ENCODE results near the gene LENG9. TPM values are rescaled to one million over a fixed set of nuclear protein-coding genes. Genes with fewer than 3 reads are reported as not detected.

LENG9 gene
- total and polyA plus RNA-seq, 2 of the 13 experiments (the other 11 are each of a cell fraction or from before 2014, with no cell fraction given) = 0.75 to 2.9 TPM

DNA sequence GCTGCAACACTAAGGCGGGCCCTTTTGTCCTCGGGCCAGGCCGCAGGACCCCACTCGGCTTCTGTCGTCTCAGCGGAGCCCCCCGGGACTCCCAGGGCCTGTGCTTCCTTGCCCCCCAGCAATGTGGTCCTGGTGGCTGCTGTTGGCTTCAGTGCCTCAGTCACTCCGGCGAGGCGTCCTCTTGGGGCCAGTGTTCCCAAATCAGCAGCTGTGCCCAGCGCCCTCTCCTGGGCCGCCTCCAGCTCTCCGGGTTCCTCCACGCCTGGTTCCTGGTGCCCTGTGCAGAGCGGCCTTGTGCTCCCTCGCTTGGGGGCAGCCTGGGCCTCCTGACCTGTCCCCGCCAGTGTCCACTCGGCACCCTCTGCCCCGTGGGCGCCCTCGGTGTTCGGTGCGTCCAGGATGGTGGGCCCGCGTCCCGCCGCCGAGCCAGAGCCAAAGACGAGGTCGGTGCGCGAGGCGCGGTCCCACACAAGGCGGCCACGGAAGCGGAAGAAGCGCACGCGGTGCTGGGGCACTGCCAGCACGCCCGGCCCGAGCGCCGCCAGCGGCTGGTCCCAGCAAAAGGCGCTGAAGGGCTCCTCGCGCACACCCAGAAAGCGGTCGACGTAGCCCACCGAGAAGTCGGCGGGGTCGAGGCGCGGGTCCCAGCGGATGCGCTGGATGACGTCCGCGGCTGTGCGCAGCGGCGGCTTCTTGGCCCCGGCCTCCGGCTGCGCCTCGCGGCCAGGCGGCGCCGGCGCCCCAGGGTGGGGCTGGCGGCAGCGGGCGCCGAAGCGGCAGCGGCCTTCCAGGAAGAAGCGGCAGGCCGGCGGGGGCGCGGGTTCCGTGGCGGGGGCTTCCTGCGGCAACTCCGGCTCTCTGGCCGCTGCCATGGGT is 685 bp downstream of the LENG9 start (continued):
- TF ChIP-seq, protein P1, sequence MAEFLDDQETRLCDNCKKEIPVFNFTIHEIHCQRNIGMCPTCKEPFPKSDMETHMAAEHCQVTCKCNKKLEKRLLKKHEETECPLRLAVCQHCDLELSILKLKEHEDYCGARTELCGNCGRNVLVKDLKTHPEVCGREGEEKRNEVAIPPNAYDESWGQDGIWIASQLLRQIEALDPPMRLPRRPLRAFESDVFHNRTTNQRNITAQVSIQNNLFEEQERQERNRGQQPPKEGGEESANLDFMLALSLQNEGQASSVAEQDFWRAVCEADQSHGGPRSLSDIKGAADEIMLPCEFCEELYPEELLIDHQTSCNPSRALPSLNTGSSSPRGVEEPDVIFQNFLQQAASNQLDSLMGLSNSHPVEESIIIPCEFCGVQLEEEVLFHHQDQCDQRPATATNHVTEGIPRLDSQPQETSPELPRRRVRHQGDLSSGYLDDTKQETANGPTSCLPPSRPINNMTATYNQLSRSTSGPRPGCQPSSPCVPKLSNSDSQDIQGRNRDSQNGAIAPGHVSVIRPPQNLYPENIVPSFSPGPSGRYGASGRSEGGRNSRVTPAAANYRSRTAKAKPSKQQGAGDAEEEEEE (CRISPR knock-in tag; IDR thresholded peaks at IDR 0.05; ENCODE audit: borderline replicate concordance) = no peak
- TF ChIP-seq ZBTB20 (CRISPR knock-in tag; IDR thresholded peaks at IDR 0.05; ENCODE audit: borderline replicate concordance, low read depth) (no peak), KAT2B (IDR thresholded peaks at IDR 0.05; ENCODE audit: borderline replicate concordance, low read depth, low read length) (no peak), ZNF644 (CRISPR knock-in tag; IDR thresholded peaks at IDR 0.05; ENCODE audit: low read depth) (no peak), NBN (conservative IDR thresholded peaks at IDR 0.05) (no peak), KDM4B (CRISPR knock-in tag; IDR thresholded peaks at IDR 0.05) (no peak), SKI (IDR thresholded peaks at IDR 0.05; ENCODE audit: partially characterized antibody) (no peak), ZNF83 (CRISPR knock-in tag; IDR thresholded peaks at IDR 0.05; ENCODE audit: borderline replicate concordance) (no peak), YY1 (IDR thresholded peaks at IDR 0.05; ENCODE audit: insufficient read depth, insufficient replicate concordance, low read depth, low read length) (no peak), SETDB1 (CRISPR knock-in tag; IDR thresholded peaks at IDR 0.05; ENCODE audit: borderline replicate concordance) (no peak), IKZF4 (CRISPR knock-in tag; IDR thresholded peaks at IDR 0.05; ENCODE audit: borderline replicate concordance, low read depth, not compliant biosample characterization) (no peak), ELF4 (CRISPR knock-in tag; IDR thresholded peaks at IDR 0.05; ENCODE audit: borderline replicate concordance) (no peak), MTF1 (CRISPR knock-in tag; IDR thresholded peaks at IDR 0.05) (peak; percentile 78; the same call in 1 of the 2 replicates)
- TF ChIP-seq, protein P2, sequence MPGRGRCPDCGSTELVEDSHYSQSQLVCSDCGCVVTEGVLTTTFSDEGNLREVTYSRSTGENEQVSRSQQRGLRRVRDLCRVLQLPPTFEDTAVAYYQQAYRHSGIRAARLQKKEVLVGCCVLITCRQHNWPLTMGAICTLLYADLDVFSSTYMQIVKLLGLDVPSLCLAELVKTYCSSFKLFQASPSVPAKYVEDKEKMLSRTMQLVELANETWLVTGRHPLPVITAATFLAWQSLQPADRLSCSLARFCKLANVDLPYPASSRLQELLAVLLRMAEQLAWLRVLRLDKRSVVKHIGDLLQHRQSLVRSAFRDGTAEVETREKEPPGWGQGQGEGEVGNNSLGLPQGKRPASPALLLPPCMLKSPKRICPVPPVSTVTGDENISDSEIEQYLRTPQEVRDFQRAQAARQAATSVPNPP (CRISPR knock-in tag; IDR thresholded peaks at IDR 0.05) = peak; percentile 87
- TF ChIP-seq, protein P3, sequence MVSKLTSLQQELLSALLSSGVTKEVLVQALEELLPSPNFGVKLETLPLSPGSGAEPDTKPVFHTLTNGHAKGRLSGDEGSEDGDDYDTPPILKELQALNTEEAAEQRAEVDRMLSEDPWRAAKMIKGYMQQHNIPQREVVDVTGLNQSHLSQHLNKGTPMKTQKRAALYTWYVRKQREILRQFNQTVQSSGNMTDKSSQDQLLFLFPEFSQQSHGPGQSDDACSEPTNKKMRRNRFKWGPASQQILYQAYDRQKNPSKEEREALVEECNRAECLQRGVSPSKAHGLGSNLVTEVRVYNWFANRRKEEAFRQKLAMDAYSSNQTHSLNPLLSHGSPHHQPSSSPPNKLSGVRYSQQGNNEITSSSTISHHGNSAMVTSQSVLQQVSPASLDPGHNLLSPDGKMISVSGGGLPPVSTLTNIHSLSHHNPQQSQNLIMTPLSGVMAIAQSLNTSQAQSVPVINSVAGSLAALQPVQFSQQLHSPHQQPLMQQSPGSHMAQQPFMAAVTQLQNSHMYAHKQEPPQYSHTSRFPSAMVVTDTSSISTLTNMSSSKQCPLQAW (CRISPR knock-in tag; IDR thresholded peaks at IDR 0.05) = peak; percentile 76
- TF ChIP-seq, protein P4, sequence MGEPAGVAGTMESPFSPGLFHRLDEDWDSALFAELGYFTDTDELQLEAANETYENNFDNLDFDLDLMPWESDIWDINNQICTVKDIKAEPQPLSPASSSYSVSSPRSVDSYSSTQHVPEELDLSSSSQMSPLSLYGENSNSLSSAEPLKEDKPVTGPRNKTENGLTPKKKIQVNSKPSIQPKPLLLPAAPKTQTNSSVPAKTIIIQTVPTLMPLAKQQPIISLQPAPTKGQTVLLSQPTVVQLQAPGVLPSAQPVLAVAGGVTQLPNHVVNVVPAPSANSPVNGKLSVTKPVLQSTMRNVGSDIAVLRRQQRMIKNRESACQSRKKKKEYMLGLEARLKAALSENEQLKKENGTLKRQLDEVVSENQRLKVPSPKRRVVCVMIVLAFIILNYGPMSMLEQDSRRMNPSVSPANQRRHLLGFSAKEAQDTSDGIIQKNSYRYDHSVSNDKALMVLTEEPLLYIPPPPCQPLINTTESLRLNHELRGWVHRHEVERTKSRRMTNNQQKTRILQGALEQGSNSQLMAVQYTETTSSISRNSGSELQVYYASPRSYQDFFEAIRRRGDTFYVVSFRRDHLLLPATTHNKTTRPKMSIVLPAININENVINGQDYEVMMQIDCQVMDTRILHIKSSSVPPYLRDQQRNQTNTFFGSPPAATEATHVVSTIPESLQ (CRISPR knock-in tag; conservative IDR thresholded peaks at IDR 0.05) = no peak
- TF ChIP-seq, protein P5, sequence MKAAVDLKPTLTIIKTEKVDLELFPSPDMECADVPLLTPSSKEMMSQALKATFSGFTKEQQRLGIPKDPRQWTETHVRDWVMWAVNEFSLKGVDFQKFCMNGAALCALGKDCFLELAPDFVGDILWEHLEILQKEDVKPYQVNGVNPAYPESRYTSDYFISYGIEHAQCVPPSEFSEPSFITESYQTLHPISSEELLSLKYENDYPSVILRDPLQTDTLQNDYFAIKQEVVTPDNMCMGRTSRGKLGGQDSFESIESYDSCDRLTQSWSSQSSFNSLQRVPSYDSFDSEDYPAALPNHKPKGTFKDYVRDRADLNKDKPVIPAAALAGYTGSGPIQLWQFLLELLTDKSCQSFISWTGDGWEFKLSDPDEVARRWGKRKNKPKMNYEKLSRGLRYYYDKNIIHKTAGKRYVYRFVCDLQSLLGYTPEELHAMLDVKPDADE (CRISPR knock-in tag; IDR thresholded peaks at IDR 0.05) = no peak

All from HepG2 (cell line).